PFSK-1 (cell line): ENCODE data around the gene UNC13C.

Source experiments
- POLR2AphosphoS5 ChIP-seq: IDR thresholded peaks from 2 replicates; pipeline ENCODE4 v1.6.1; 2012; ENCODE audit warnings: low read depth, mild to moderate bottlenecking, control low read depth, low read length, moderate library complexity
- REST ChIP-seq, 2 experiments: IDR thresholded peaks; 2 replicates each; pipeline versions ENCODE4 v1.6.1 to v1.8.0; 2011 to 2012; ENCODE audit warnings: low read depth in 2 of 2, low read length in 2 of 2, control low read depth in 1 of 2, inconsistent platforms in 1 of 2, mild to moderate bottlenecking in 1 of 2, moderate library complexity in 1 of 2; ENCODE audit not compliant: insufficient read depth in 1 of 2
- SIN3A ChIP-seq: IDR thresholded peaks from 2 replicates; pipeline ENCODE4 v1.6.1; 2012; ENCODE audit warnings: mild to moderate bottlenecking, low read length, moderate library complexity, borderline replicate concordance; ENCODE audit not compliant: insufficient read depth
- TAF1 ChIP-seq: IDR thresholded peaks from 2 replicates; pipeline ENCODE4 v1.6.1; 2012; ENCODE audit warnings: low read length, control low read depth, borderline replicate concordance; ENCODE audit not compliant: insufficient read depth

DNA sequence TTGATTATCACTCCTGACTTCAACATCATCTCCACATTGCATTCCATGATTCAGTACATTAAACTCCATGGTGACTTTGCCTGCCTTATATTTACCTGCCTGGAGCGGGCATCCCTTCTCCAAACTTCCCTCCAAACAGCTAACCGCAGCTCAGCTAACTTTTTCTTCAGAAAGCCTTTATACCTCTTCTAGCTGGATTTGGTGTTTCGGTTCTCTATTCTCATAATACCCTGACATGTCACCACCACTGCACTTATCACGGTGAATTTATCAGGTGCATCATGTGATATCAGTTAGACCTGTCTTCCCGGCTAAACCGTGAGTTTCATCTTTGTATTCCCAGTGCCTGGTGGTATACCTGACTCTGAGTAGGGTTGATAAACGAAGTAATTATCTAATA lies 367.6 kb downstream of the UNC13C start:
- TF ChIP-seq POLR2AphosphoS5 = no peak
- TF ChIP-seq SIN3A = no peak
- no peak for TF ChIP-seq TAF1
- no peak for TF ChIP-seq REST (IDR thresholded peaks at IDR 0.05; ENCODE audit: insufficient read depth in 1 of 2, low read depth in 2 of 2, low read length in 2 of 2)
